Ramos (cell line): ENCODE measurements around the gene CACTIN.
"Not testable (repeated sequence)": the region's sequence is repeated elsewhere in the genome, so short reads cannot be mapped to it uniquely, and the experiment has no call there.

Source experiments
- in situ Hi-C: fragments of 300-500 bp; cut with MboI; formaldehyde crosslinking; loops from one replicate; pipeline ENCODE4 v1.14.3; 2022; ENCODE audit warnings: low sequenced_read_pairs; ENCODE audit not compliant: unreplicated experiment

CACTIN gene

DNA sequence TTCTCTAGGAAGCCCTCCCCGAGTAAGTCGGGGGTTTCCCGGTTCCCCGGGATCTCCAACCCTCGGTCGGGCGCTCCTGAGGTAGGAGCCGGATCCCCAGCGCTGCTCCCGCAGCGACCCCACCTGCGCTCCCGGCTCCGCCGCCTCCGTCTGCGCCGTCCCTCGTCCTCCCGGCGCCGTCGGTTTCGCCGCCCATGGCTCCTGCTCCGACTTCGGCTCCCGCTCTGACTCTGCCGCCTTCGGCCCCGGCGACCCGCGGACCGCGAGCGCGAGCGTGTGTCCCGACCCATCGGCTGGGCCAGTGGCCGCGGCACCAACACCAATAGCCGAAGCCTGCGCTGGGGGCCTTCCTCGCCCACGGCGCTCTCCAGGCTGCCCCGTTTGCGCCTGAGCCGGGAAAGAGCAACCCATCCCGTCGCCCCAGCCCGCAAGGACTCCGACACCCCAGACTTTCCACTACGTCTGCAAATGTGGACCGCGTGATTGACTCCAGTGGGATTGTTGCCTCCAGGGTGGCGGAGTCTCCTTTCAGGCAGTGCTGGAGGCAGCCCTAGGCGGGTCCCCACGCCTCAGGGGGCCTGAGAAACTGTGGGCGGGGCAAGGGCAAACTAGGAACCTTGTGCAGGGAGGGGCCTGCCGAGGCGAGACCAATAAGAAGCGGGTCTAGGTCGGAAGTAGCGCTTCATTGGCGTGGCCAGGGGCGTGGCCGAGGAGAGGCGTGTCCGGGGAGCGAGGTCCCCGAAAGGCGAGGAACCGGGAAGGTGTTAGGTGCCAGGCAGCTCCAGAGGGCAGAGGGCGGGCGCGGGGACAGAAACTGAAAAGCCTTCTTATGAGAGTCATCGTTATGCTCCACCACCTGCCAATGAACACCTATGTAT lies at the start of gene CACTIN:
CACTIN (minus strand) TSS at position 318 of the 878 bp plus-strand sequence; CDS start at position 290, 28 bp downstream.
- in situ Hi-C loops = no loop called here

DNA sequence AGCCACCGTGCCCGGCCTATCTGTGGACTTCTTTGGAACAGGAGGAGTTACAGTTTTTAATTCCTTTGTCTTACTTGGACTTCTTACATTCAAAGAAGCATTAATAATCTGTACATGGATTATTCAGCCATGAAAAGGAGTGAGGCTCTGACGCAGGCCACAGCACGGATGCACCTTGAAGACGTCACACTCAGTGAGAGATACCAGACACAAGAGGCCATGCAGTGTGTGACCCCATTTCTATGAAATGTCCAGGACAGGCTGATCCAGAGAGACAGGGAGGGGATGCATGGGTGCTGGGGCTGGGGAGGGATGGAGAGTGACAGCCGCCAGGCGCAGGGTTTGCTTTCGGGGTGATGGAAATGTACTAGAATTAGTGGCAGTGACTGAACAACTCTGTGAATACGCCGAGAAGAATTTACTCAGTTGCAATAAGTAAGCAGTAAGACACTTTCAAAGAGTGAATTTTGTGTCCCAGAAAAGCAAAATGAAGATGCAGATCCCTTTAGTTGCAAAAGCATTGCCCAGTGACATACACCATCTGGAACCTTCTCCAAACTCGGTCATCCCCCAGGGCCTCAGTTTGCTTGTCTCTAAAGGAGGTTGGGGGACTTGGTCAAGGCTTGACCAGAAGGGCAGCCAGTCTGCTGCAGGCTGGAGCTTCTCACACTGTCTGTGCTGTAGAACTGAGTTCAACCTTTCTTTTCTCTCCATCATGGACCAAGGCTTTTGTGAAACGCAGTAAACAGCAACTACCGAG lies 48.4 kb upstream of the CACTIN start:
- in situ Hi-C loops = no loop called here

DNA sequence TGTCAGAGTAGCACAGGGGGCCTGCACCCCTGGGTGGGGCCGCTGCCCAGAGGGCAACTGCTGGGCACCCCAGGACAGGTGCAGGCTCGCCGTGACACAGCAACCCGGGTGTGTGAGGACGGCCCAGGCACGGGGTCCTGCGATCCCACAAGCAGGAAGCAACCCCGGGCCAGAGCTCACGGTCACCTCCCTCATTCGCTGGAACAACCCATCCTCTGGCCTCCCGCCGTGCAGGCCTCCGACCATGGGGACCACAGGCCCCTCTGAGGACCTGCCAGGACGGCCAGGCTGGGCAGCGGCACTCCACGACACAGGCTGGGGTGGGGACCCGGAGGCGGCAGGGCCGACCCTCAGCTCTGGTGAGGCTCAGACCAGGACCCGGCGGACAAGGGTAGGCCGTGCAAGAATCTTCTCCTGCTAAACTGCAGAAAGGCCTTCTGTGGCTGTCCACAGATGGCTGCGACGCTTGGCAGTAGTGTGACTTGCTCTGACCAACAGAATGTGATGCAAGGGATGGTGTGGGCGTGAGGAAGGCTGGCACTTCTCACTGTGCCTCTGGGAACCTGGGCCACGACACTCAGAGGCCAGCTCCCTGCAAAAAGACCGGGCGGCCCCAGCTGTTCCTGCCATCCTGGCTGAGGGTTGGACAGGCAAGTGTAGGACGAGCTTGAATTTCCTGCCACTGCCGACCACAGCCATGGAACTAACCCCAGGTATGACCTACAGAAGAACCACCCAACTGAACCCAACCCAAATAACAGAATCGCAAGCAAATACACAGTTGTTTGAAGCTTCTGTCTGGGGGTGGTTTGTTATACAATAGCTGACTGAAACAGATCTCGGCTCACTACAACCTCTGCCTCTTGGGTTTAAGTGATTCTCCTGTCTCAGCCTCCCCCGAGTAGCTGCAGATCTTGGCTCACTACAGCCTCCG lies 47.2 kb upstream of the CACTIN start:
- in situ Hi-C loops = no loop called here

DNA sequence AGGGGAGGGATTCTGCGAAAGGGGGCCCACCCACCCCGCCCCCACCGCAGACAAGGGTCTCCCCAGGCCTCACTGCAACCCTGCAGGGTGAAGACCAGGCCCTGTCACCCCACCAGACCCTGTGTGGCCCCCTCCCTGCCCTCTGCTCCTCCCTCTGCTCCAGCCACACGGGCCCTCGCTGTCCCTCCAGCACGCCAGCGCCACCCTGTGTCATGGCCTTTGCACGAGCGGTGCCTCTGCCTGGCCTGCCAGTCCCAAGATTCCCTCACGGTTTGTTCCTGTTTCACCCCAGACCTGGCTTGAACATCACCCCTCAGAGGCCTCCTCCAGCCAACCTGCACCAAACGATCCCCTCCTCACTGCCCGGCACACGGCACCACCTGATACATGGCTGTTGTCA lies 46.4 kb upstream of the CACTIN start:
- in situ Hi-C loops = no loop called here

DNA sequence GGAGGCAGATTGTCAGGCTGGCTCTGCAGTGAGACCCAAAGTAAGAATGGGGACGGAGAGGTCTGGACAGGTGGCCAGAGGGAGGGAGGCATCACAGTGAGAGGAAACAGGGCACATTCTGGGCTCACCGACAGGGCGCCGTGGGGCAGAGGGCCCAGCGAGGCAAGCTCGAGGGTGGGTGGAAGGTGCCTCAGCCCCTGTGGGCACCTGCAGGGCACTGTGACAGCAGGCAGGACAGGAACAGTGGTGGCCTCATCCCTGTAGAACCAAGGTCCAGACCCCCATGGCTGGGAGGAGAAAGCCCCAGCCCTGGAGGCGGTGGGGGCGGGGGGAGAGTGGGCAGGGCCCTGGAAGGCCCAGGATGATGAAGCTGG lies 46.0 kb upstream of the CACTIN start:
- in situ Hi-C loops = no loop called here

DNA sequence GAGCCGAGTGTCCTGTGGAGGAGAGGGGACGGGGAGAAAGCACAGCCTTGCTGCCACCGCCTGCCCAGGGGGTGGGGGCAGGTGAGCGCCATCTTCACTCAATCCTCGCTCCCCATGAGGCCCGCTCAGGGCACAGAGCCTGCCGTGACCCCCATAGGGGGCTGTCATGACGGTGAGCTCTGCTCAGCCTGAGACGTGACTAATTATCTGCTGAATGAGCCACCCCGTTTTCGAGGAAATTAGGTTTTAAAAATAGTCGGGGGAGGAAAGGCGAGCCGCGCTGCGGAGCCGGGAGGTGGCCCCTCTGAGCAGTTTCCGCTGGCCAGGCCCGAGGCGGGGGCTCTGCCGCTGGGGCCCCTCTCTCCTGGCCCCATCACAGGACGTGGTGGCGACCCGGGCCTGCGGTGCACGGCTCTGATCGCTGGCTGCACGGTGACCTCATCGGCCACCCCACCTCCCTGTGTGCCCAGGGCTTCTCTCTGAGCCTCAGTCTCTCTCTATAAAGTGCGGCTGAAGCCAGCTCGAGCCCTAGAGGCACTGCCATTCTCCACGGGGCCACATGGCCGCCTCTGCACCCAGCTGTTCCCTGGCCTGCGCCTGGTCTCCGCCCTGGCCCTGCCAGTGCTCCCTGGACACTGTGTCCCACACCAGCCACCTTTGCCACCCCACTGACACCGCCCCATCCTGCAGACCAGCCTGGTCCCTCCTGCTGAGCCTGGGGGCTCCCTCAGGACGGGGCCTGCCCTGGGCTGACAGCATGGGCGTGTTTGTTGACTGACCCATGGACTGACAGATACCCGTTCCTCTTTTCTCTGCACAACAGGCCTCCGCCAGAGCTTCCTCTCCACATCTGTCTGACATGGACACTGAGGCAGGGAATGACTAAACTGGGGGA lies 45.3 kb upstream of the CACTIN start:
- in situ Hi-C loops = no loop called here

DNA sequence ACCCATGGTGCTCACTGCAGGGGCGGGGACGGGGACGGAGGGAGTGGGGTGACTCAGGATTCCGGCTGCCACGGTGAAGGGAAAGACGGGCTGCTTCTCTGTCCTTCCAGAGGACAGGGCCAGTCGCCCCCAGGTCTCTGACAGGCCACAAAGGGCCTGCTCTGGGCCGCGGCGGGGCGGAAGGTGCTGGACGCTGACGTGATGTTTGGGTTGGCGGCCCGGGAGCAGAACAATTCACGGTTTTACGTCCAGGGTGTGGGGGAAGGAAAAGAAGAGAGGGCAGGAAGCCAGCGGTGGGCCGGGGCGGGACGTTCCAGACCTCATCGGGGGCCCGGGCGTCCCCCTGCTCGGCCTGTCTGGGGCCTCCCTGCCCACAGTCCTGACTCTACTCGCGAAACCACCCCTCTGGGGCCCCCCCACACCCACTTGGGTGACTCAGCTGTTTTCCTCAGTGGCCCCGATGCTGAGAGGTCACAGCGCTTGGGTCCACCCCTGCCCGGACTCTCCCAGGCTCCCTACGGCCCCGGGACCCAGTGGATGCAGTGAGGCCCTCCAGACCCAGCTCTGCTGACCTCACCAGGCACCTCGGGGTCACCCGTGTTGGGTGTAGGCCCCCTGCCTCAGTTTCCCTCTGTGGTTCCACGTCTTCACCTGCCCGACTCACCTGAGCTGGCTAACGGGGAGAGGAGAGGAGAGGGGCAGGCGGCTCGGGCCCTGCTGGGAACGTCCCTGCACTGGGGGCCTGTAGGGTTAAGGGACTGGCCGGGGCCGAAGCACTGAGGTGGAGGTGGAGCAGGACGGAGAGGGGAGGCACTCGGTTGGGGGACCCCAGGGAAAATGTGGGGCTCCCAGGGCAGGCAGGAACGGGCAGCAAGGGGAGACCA lies 44.4 kb upstream of the CACTIN start:
- in situ Hi-C loops = no loop called here

DNA sequence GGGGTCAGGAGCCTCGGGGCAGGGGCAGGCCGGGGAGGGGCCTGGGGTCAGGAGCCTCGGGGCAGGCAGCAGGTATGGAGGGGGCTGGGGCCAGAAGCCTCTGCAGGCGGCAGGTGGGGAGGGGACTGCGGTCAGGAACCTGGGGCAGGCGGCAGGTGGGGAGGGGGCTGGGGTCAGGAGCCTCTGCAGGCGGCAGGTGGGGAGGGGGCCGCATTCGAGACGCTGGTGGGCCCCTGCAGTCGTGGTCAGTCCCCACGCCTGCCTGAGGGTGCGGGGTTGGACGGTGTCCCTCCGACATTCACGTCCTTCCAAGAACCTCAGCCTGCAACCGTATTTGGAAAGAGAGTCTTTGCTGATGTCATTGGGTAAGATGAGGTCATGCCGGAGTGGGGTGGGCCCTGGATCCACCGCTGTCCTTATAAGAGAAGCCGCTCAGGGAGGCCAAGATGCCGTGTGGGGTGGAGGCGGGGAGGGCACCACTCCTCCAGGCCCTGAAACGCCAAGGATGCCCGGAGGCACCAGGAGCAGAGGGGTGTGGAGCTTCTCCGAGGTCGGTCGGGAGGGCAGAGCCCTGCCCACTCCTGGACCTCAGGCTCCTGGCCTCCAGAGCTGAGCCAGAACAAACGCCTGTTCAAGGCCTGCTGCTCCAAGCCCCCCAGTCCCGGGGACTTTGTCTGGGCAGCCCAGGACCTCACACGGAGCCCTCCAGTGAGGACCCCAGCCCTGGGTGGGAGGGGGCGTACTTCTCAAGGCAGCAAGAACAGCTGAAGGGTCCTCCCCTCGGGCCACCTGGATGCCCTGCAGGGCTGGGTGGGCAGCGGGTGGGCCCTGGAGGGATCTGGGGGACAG lies 43.6 kb upstream of the CACTIN start:
- in situ Hi-C loops = no loop called here

DNA sequence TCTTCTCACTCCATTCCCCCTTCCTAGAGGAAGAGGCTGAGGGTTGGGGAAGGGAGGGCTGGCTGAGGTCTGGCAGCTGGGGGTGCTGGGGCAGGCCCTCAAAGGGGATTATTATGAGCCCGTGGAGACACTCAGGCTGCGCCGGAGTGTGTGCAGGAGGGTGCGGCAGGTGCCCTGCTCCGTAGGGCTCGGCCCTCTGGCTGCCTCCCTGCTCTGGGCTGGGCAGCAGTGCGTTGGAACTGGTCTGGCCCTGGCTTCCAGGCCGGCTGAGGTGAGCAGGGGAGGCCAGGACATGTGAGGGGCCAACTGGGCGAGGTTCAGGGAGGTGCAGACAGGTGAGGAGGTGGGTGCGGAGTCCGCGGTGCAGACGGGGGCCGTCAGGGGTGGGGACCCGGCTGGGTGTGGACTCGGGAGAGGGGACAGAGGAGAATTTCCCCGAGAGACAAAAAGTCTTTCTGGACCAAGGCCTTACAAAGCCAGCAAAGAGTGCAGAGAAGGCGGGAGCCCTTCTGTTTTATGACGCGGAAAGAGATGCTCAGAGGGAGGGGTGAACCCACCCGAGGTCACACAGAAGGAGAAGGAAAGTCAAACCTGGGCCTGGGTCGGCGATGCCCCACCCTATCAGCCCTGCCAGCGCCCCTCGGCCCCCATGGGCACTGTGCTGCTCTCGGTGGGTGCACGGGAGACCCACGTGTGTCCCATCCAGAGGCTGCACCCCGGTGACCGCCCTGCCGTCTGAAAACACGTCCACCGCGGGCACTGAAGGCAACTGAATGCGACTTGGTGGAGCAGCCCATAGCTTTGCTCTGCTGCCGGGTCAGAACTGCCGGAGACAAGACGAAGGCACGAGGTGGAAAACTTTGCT lies 42.7 kb upstream of the CACTIN start:
- in situ Hi-C loops = no loop called here

DNA sequence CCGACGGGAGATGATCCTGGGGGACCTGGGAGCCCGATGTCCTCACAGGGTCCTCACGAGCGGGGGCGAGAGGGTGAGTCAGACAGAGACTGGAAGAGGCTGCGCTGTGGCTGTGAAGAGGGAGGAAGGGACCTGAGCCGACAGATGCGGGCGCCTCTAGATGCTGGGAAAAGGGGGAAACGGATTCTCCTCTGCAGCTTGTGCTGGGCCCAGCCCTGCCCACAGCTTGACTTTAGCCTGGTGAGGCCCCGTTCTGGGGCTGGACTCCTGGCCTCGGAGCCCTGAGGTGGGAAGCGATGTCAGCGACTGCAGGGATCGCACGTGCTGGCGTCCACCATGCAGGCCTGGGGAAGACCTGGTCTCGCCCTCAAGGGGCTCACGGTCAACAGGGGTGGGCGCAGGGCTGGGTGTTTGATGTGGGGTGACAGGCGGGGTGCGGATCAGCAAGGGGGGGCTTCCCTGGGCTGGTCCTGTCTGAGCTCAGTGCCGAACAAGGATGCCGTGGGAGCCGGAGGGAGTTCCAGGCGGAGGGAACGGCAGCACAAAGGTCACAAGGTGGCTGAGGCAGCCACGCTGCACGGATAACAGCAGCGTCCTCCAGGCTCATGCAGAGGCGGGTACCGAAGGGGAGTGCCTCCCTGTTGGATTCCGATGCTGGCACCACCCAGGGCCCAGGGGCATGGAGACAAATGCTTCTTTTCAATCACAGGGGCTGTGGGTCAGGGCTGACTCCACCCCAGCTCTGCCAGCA lies 41.9 kb upstream of the CACTIN start:
- in situ Hi-C loops = no loop called here

DNA sequence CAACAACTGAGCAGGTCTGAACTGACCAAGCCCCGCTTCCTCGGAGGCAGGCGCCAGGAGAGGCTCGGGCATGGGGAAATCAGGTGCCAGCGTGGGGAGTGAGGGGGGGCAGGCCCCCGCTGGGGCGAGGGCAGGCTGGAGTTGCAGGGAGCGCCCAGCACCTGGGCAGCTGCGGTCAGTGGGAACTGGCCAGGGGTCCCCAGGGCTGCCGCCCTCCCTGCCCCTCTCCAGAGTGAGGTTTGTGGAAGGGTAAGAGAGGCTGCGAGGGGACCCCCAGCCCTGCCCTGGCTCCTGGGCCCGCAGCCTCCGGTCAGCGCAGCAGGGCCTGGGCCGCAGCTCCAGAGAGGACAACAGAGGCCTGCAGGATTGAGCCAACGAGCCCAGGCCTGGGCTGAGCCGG lies 41.2 kb upstream of the CACTIN start:
- in situ Hi-C loops = no loop called here

DNA sequence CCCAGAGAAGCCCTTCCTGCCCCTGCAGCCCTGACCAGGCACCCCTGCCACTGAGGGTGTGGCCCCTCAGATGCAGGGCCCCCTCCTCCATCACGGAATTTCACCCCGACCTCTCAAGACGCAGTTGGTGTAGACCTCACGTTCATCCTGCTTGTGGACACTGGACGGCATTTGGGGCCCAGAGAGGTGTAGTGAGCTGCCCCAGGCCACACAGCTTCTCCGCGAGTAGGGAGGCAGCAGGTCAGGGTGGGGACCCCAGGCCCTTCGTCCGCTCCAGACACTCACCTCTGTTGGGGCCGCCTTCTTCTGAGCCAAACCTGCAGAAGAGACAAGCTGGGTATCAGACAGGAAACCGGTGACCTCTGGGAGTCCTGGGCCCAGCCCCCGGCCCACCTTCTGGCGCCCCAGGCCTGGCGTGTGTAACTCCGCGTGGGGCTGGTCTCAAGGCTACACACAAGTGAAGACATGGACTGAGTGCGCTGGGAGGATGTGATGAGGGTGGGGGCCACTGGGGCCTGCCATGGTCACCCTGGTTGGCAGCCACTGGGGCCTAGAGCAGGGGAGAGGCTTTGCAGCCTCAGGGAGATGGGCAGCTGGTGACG lies 40.5 kb upstream of the CACTIN start:
- in situ Hi-C loops = no loop called here

DNA sequence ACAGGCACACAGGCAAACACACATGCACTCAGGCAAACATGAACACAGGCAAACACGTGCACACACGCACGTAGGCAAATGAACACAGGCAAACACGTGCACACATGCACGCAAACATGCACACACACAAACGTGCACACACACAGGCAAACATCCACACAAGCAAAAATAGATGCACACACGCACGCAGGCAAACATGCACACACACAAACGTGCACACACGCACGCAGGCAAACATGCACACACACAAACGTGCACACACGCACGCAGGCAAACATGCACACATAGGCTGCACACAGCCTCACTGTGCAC lies 39.9 kb upstream of the CACTIN start:
- in situ Hi-C loops = not testable (repeated sequence)

DNA sequence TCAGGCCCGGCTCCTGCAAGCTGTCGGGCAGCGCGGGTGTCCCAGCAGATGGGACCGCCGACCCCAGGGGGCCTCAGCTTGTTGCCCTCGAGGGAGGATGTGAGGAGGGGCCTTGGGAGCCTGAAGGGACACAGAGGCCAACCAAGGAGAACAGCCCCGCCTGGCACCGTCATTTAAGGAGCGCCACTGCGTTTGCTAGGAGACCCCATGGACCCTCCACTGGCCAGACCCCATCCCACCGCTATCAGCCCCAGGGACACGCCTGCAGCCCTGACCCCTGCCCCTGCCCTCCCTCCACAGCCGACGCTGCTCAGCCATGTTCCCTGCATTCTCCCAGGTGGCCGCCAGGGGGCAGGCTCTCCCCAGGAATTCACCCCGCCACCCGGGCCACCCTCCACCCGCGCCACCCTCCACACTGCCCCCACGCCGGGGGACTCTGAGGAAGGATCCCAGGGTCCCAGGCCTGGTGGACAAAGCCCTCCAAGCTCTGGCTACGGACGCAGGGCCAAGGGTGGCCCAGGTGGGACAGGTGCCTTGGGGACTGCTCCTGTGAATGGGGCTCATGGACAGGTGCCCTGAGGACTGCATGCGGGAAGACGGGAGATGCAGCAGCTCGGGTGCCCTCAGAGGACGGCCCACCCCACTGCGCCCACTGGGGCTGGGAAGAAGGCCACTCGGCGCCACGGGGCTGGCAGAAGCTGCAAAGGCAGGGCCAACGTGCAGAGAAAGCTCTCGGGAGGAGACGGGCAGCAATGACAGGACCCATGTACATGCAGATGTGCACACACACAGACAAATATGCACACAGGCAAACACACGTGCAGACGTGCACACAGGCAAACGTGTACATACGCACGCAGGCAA lies 39.3 kb upstream of the CACTIN start:
- in situ Hi-C loops = no loop called here
